BE2C (cell line): ENCODE results near the gene AUTS2.

ENCODE experiments used
- DNase-seq: peaks from one replicate; pipeline ENCODE4 v3.0.0-alpha.2; 2020
- H3K27me3 ChIP-seq: fragments of 250-450 bp; sonication (Bioruptor Pico); 2 replicates; pipeline ENCODE4 v1.5.1; 2020; ENCODE audit warnings: mild to moderate bottlenecking
- H3K36me3 ChIP-seq: fragments of 250-450 bp; sonication (Bioruptor Pico); 2 replicates; pipeline ENCODE4 v1.5.1; 2020; ENCODE audit warnings: mild to moderate bottlenecking
- H3K4me1 ChIP-seq: fragments of 250-450 bp; sonication (Bioruptor Pico); 2 replicates; pipeline ENCODE4 v1.5.1; 2020
- H3K4me3 ChIP-seq: 2 replicates; pipeline ENCODE4 v1.5.1; 2011; ENCODE audit warnings: low read depth, low read length
- H3K9me3 ChIP-seq: fragments of 250-450 bp; sonication (Bioruptor Pico); 2 replicates; pipeline ENCODE4 v1.5.1; 2020
- TF ChIP-seq, protein P1 (sequence below): IDR thresholded peaks from 2 replicates; pipeline ENCODE4 v1.5.1; 2012; ENCODE audit warnings: mild to moderate bottlenecking, low read depth, low read length

AUTS2 gene

DNA sequence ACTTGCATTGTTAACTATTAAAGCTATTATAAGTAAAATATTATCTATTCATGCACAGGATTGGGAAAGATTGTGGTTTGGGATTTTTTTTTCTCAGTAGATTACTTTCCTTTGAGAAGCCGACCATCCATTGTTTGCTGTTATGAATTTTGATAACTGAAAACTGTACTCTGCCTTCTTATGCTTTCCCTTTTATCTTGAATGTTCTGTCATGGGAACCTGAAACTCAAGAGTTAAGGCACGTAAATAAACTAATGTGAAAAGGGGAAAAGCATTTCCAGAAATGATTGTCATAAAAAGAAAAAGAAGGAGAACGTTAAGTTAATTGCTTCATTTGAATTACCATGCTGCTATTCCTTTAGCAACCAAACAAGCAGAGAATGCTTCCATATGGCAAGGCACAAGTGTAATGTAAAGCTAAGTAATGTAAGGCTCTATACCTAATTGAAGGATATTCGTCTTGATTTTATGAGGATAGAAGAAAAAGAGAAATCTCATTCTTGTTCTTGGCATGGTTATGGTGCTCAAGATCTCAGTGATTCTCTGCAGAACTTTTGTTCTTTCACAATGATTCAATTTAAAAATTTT lies 370.8 kb downstream of the AUTS2 start:
- Histone ChIP-seq H3K4me3 (no peak overlapping the region), H3K9me3 (no peaks in the 10 kb centered on the region), H3K27me3 (no peaks in the 10 kb centered on the region), H3K36me3 (no peaks in the 10 kb centered on the region), H3K4me1 (no peaks in the 10 kb centered on the region)
- TF ChIP-seq, protein P1, sequence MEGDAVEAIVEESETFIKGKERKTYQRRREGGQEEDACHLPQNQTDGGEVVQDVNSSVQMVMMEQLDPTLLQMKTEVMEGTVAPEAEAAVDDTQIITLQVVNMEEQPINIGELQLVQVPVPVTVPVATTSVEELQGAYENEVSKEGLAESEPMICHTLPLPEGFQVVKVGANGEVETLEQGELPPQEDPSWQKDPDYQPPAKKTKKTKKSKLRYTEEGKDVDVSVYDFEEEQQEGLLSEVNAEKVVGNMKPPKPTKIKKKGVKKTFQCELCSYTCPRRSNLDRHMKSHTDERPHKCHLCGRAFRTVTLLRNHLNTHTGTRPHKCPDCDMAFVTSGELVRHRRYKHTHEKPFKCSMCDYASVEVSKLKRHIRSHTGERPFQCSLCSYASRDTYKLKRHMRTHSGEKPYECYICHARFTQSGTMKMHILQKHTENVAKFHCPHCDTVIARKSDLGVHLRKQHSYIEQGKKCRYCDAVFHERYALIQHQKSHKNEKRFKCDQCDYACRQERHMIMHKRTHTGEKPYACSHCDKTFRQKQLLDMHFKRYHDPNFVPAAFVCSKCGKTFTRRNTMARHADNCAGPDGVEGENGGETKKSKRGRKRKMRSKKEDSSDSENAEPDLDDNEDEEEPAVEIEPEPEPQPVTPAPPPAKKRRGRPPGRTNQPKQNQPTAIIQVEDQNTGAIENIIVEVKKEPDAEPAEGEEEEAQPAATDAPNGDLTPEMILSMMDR, result no peak
- no peak for DNase-seq

DNA sequence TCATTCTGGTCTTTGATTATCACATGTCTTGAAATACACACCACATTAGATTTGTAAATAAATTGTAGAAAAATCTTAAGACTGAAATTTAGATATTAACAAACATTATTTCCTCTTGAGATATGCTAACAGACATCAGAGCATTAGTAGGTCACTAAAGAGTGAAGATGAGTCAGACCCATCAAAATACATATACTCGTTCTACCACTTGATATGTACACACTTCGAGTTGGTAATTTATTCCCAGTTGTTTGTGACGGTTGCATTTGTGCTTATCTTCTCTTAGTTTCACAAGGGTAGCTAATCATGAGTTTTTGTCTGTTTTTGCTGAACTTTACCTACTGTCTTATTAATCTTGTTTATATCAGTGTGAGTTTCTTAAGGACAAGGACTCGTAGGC lies 383.4 kb downstream of the AUTS2 start:
- H3K9me3 ChIP-seq, result no peaks in the 10 kb centered on the region
- TF ChIP-seq, protein P1, result no peak
- DNase-seq, result no peak
- H3K27me3 ChIP-seq, result no peaks in the 10 kb centered on the region
- no peak overlapping the region for H3K4me3 ChIP-seq
- H3K36me3 ChIP-seq, result no peaks in the 10 kb centered on the region
- no peaks in the 10 kb centered on the region for H3K4me1 ChIP-seq

DNA sequence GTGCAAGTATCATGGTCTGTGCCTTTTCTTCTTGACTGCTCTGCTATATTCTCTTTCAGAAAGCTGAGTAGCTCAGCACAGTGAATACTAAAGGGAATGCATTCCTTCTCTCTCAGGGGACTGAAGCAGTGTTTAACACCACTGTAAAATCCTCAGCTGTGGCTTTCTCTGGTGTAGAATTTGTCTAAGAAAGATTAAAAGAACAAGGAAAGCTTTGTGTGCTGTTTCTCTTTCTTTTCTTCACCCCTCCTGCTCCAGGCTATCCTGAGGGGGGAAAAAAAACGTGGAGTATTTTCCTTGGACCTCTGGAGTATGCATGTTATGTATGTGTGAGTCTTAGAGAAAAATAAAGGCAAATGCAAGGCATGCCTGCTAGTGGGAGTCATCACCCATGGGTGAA lies 383.9 kb downstream of the AUTS2 start:
- Histone ChIP-seq H3K36me3 (no peaks in the 10 kb centered on the region), H3K4me3 (no peak overlapping the region), H3K4me1 (no peaks in the 10 kb centered on the region), H3K9me3 (no peaks in the 10 kb centered on the region), H3K27me3 (no peaks in the 10 kb centered on the region)
- DNase-seq, result no peak
- TF ChIP-seq, protein P1, result no peak

DNA sequence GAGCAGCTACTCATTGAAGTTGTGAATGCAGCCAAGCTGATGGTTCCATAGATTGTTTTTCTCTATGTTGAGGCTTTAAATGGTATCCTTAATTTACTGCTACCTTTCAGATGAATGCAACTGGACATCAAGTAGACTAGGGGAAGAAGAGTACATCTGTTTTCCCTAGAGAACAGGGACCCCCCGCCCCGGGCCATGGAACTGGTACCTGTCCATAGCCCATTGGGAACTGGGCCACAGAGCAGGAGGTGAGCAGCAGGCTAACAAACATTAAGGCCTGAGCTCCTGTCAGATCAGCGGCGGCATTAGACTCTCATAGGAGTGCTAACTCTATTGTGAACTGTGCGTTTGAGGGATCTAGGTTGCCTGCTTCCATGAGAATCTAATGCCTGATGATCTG lies 391.3 kb downstream of the AUTS2 start:
- H3K36me3 ChIP-seq, result no peaks in the 10 kb centered on the region
- no peak overlapping the region for H3K4me3 ChIP-seq
- no peak for DNase-seq
- no peaks in the 10 kb centered on the region for H3K9me3 ChIP-seq
- TF ChIP-seq, protein P1, result no peak
- no peaks in the 10 kb centered on the region for H3K27me3 ChIP-seq
- H3K4me1 ChIP-seq, result no peaks in the 10 kb centered on the region

DNA sequence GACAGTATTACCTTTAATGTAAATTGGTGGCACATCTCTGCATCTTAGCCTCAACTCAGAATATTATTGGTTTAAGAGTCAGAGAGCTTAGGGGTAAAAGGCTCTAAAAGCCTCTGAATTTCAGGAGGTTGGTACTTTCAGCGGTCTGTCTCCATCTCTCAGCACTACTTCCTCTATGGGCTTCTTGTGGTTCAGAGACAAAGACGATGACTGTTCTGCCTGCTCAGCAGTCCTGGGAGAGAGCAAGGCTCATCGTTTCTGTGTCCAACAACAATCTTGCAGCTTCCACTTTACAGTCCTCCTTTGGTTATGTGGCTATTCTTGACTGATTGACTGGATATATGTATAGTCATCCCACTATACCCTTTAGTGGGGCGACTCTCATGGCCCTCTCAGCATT lies 394.7 kb downstream of the AUTS2 start:
- Histone ChIP-seq H3K9me3 (no peaks in the 10 kb centered on the region), H3K36me3 (no peaks in the 10 kb centered on the region), H3K4me1 (no peaks in the 10 kb centered on the region; the same call in 1 of the 2 replicates), H3K27me3 (no peaks in the 10 kb centered on the region), H3K4me3 (no peak overlapping the region)
- TF ChIP-seq, protein P1, result no peak
- DNase-seq, result no peak

DNA sequence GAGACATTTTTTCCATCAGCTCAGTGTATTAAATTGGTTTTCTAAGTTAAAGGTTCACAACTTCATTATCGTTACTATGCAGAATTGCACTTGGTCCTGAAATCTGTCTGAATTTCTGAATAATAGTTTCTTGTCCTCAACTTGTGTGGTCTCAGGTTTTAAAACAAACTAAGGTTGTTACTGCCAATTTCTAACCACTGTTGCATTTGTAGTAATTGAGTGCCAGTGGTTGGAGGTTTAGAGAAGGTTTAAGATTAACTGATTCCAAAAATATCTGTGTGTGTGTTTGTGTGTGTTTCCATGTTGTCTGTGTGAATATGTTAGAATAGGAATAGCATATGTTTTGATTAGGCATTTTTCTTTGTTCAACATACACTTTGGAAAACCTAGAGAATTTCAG lies 395.9 kb downstream of the AUTS2 start:
- no peaks in the 10 kb centered on the region for H3K9me3 ChIP-seq
- TF ChIP-seq, protein P1, result no peak

More for the DNA sequence above, 395.9 kb downstream of the AUTS2 start:
- DNase-seq, result no peak
- Histone ChIP-seq H3K27me3 (no peaks in the 10 kb centered on the region), H3K4me3 (no peak overlapping the region), H3K4me1 (no peaks in the 10 kb centered on the region; the same call in 1 of the 2 replicates), H3K36me3 (no peaks in the 10 kb centered on the region)
